Lung (tissue), 12 donors: Measurements from ENCODE around the gene UBR4. TPM values are rescaled to one million over a fixed set of nuclear protein-coding genes. Genes with fewer than 3 reads are reported as not detected.
A peak's percentile ranks its signal among the peaks of the same experiment; 100 is the strongest.

Experiments used
- ATAC-seq: fragments of 200-7000 bp; cut with Tn5 transposase; one replicate; pipeline ENCODE4 v1.9.1; 2020; ENCODE audit warnings: moderate number of reproducible peaks; ENCODE audit not compliant: insufficient read depth, low FRiP score
- DNase-seq, 3 donors: peaks; one replicate each; pipeline ENCODE4 v3.0.0-alpha.2; 2013 to 2017
- H3K27ac ChIP-seq, 2 donors: one replicate each; pipeline ENCODE4 v1.5.1; 2013; ENCODE audit warnings: mild to moderate bottlenecking in 2 of 2, moderate library complexity in 2 of 2, control low read depth in 1 of 2, inconsistent platforms in 1 of 2, low read depth in 1 of 2, low read length in 1 of 2
- H3K27me3 ChIP-seq, 3 donors: one replicate each; pipeline ENCODE4 v1.5.1; 2013; ENCODE audit warnings: low read length in 2 of 3; ENCODE audit not compliant: control insufficient read depth in 3 of 3, insufficient read depth in 3 of 3
- H3K36me3 ChIP-seq, 4 donors: one replicate each; pipeline ENCODE4 v1.5.1; 2013; ENCODE audit warnings: low read length in 4 of 4, mild to moderate bottlenecking in 1 of 4, moderate library complexity in 1 of 4; ENCODE audit not compliant: control insufficient read depth in 4 of 4, insufficient read depth in 4 of 4
- H3K4me1 ChIP-seq, 5 donors: one replicate each; pipeline ENCODE4 v1.5.1; 2013; ENCODE audit warnings: low read length in 5 of 5, mild to moderate bottlenecking in 2 of 5, moderate library complexity in 1 of 5; ENCODE audit not compliant: control insufficient read depth in 5 of 5, insufficient read depth in 5 of 5
- H3K4me3 ChIP-seq: one replicate; pipeline ENCODE4 v1.5.1; 2013; ENCODE audit warnings: mild to moderate bottlenecking, control low read depth, moderate library complexity
- H3K9ac ChIP-seq, 2 donors: one replicate each; pipeline ENCODE4 v1.5.1; 2013; ENCODE audit warnings: low read length in 2 of 2, control low read depth in 1 of 2; ENCODE audit not compliant: insufficient read depth in 1 of 2
- H3K9me3 ChIP-seq, 4 donors: one replicate each; pipeline ENCODE4 v1.5.1; 2013; ENCODE audit warnings: low read length in 3 of 4, mild to moderate bottlenecking in 1 of 4, moderate library complexity in 1 of 4; ENCODE audit not compliant: control insufficient read depth in 4 of 4, insufficient read depth in 3 of 4
- CTCF ChIP-seq: IDR thresholded peaks from 2 replicates; pipeline ENCODE4 v1.5.1; 2012; ENCODE audit warnings: mild to moderate bottlenecking; ENCODE audit errors: control extremely low read depth, extremely low read depth
- WGBS, 2 donors: extraction: QIAGEN DNeasy Blood & Tissue Kit; methylation state at CpG; one replicate each; pipeline ENCODE4 v1.1.7; 2013; 5-methylcytosine and 5-hydroxymethylcytosine counted together
- polyA plus RNA-seq, 2 donors: library from polyadenylated mRNA; stranded (reverse); fragments of 200-250 nt; gene quantifications; one replicate each; pipeline ENCODE4 v1.2.1, GENCODE V29; 2013
- total RNA-seq, 2 donors: library from RNA; depleted of rRNA in 1 of 2; stranded (reverse); fragments of >200 nt in 1 of 2; gene quantifications; one replicate each; pipeline ENCODE4 v1.2.1, GENCODE V29; 2014 to 2021
- donor health status: control.
- donor health status: control.
- donor health status: Bipolar disorder and iron deficiency.
- donor health status: healthy.
- donor health status: DM: yes; HTN: yes; CAD: no.

Gene UBR4
- total and polyA plus RNA-seq, 4 donors = 90.8 to 128 (median 113) TPM

GRCh38 chr1:19043579-19044443, 166.3 kb downstream of the UBR4 start:
- no peak for ATAC-seq
- no peaks in the 10 kb centered on the region for H3K36me3 ChIP-seq
- no peak for DNase-seq
- TF ChIP-seq CTCF = no peak
- H3K4me3 ChIP-seq = no peak overlapping the region
- WGBS, 2 donors = 80 to 83% methylated on average over 16 of the region's 16 CpGs
- no peaks in the 10 kb centered on the region for H3K9me3 ChIP-seq
- H3K27me3 ChIP-seq = peaks cover 0 to 5% (median 0%) of the 10 kb centered on the region in 3 donors
- peaks cover 0 to 4% (median 0%) of the 10 kb centered on the region in 5 donors for H3K4me1 ChIP-seq
- no peak overlapping the region for H3K27ac ChIP-seq
- no peak overlapping the region for H3K9ac ChIP-seq

- no peak overlapping the region for H3K27ac ChIP-seq
- no peak overlapping the region for H3K9ac ChIP-seq
- no peaks in the 10 kb centered on the region for H3K36me3 ChIP-seq
- peaks cover 0 to 4% (median 0%) of the 10 kb centered on the region in 5 donors for H3K4me1 ChIP-seq
- TF ChIP-seq CTCF = no peak
- DNase-seq (no peak), ATAC-seq (peak; percentile 65)
- no peaks in the 10 kb centered on the region for H3K9me3 ChIP-seq
- peaks cover 0 to 5% (median 0%) of the 10 kb centered on the region in 3 donors for H3K27me3 ChIP-seq
- 55 to 64% methylated on average over 18 of the region's 18 CpGs for WGBS, 2 donors
- H3K4me3 ChIP-seq = no peak overlapping the region
Measured at GRCh38 chr1:19042675-19043578, 167.1 kb downstream of the UBR4 start.

GRCh38 chr1:19040010-19040680, 169.9 kb downstream of the UBR4 start:
- 85 to 92% methylated on average over 4 of the region's 4 CpGs for WGBS, 2 donors
- Histone ChIP-seq H3K9ac (no peak overlapping the region), H3K27me3 (peaks cover 0 to 5% (median 0%) of the 10 kb centered on the region in 3 donors), H3K27ac (no peak overlapping the region), H3K9me3 (no peaks in the 10 kb centered on the region), H3K4me3 (no peak overlapping the region), H3K4me1 (peaks cover 0 to 15% (median 4%) of the 10 kb centered on the region in 5 donors), H3K36me3 (no peaks in the 10 kb centered on the region)
- DNase-seq = no peak
- no peak for ATAC-seq
- no peak for TF ChIP-seq CTCF
